ENCODE results near the gene HCRT. TPM values are rescaled to one million over a fixed set of nuclear protein-coding genes. Genes with fewer than 3 reads are reported as not detected.
A peak's percentile ranks its signal among the peaks of the same experiment; 100 is the strongest.

HCRT gene
- total RNA-seq, 2 experiments from 2014 or later = not detected

GRCh38 chr17:42185621-42185930 is 324 bp upstream of the HCRT start:
- H3K4me1 ChIP-seq (ENCODE audit: insufficient read depth, low read length, poor library complexity, severe bottlenecking) = peaks cover 27% of the 10 kb centered on the region
- no peak overlapping the region for H3K4me3 ChIP-seq (ENCODE audit: low read depth, low read length, poor library complexity, severe bottlenecking)
- no peak overlapping the region for H3K27ac ChIP-seq (ENCODE audit: low read depth, low read length, poor library complexity, severe bottlenecking)
- H3K4me2 ChIP-seq (ENCODE audit: low read length) = no peak overlapping the region
- intact Hi-C loops (cut with micrococcal nuclease; ENCODE audit: unreplicated experiment) = loop anchor here (10.0 kb wide), 1 partner anchor 219 kb away; no protein-coding TSS in a partner anchor
- ChIA-PET POLR2A (interaction anchor here (1.1 kb wide), 1 partner anchor 9 kb away, joined by 4 read pairs; the partner anchor contains the start of gene GHDC), CTCF (ENCODE audit: unreplicated experiment) (no interaction called here)
- no peaks in the 10 kb centered on the region for H4K20me1 ChIP-seq (ENCODE audit: insufficient read depth, low read length)
- H3K9me3 ChIP-seq (ENCODE audit: low read length) = no peaks in the 10 kb centered on the region
- DNase-seq (ENCODE audit: low spot score) = no peak
- TF ChIP-seq EZH2phosphoT487 (IDR thresholded peaks at IDR 0.05; ENCODE audit: borderline replicate concordance, low read depth, low read length) (no peak), CTCF (conservative IDR thresholded peaks at IDR 0.05; ENCODE audit: low read length) (no peak)
- no peaks in the 10 kb centered on the region for H3K9me2 ChIP-seq (ENCODE audit: insufficient read depth, low read length)
- no peak overlapping the region for H2AFZ ChIP-seq (ENCODE audit: low read length)
- no peaks in the 10 kb centered on the region for H3K79me2 ChIP-seq (ENCODE audit: insufficient read depth, low read depth, low read length)
- H3K36me3 ChIP-seq (ENCODE audit: insufficient read depth, low read length) = no peaks in the 10 kb centered on the region
- BruUV-seq (replicated peaks) = no TSS peak

- Histone ChIP-seq H3K79me2 (ENCODE audit: insufficient read depth, low read depth, low read length) (no peaks in the 10 kb centered on the region), H3K36me3 (ENCODE audit: insufficient read depth, low read length) (no peaks in the 10 kb centered on the region), H3K4me1 (ENCODE audit: insufficient read depth, low read length, poor library complexity, severe bottlenecking) (peaks cover 27% of the 10 kb centered on the region), H3K27ac (ENCODE audit: low read depth, low read length, poor library complexity, severe bottlenecking) (no peak overlapping the region), H3K9me3 (ENCODE audit: low read length) (no peaks in the 10 kb centered on the region), H3K9me2 (ENCODE audit: insufficient read depth, low read length) (no peaks in the 10 kb centered on the region), H3K4me2 (ENCODE audit: low read length) (peak overlapping the region; percentile 77), H4K20me1 (ENCODE audit: insufficient read depth, low read length) (no peaks in the 10 kb centered on the region), H2AFZ (ENCODE audit: low read length) (peak overlapping the region; percentile 88), H3K4me3 (ENCODE audit: low read depth, low read length, poor library complexity, severe bottlenecking) (peak overlapping the region; percentile 61)
- intact Hi-C loops (cut with micrococcal nuclease; ENCODE audit: unreplicated experiment) = loop anchor here (5.0 to 10.0 kb wide), 2 partner anchors 52 to 221 kb away; no protein-coding TSS in a partner anchor
- peak; percentile 79 for DNase-seq (ENCODE audit: low spot score)
- no TSS peak for BruUV-seq (replicated peaks)
- POLR2A ChIA-PET = interaction anchor here (0.6 to 1.1 kb wide), 2 partner anchors 10 to 64 kb away, joined by 4 to 7 read pairs; partner anchors contain the start of gene GHDC
- CTCF ChIA-PET (ENCODE audit: unreplicated experiment) = no interaction called here
- no peak for TF ChIP-seq EZH2phosphoT487 (IDR thresholded peaks at IDR 0.05; ENCODE audit: borderline replicate concordance, low read depth, low read length)
- peak; percentile 81 for TF ChIP-seq CTCF (conservative IDR thresholded peaks at IDR 0.05; ENCODE audit: low read length)
Measured at GRCh38 chr17:42183741-42184711, 1.2 kb downstream of the HCRT start.

All from OCI-LY7 (cell line).